ENCODE data around the gene CDRT4.

DNA sequence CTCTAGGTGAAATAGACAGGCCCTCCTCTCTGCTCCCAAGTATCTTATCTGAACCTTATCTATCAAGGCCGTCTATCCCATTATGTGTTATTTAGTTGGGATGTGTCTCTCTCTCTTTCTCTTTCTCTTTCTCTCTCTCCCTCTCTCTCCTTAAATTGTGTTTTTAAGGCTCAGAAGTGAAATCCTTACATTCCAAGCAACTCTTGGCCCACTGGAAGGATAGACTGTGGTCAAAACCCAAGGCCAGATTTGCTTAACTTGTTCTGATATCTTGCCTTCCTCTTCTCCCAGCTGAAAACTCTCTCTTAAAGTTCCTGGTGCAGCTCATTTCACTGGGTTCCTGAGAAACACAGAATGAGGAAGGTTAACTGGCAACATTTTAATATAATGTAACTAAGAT, 14.7 kb downstream of the CDRT4 start:
- TF ChIP-seq, protein P1, sequence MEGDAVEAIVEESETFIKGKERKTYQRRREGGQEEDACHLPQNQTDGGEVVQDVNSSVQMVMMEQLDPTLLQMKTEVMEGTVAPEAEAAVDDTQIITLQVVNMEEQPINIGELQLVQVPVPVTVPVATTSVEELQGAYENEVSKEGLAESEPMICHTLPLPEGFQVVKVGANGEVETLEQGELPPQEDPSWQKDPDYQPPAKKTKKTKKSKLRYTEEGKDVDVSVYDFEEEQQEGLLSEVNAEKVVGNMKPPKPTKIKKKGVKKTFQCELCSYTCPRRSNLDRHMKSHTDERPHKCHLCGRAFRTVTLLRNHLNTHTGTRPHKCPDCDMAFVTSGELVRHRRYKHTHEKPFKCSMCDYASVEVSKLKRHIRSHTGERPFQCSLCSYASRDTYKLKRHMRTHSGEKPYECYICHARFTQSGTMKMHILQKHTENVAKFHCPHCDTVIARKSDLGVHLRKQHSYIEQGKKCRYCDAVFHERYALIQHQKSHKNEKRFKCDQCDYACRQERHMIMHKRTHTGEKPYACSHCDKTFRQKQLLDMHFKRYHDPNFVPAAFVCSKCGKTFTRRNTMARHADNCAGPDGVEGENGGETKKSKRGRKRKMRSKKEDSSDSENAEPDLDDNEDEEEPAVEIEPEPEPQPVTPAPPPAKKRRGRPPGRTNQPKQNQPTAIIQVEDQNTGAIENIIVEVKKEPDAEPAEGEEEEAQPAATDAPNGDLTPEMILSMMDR (IDR thresholded peaks at IDR 0.05; ENCODE audit: borderline replicate concordance, extremely low read depth, low read length, poor library complexity, severe bottlenecking), result no peak
- TF ChIP-seq EZH2 (IDR thresholded peaks at IDR 0.05; ENCODE audit: borderline replicate concordance, low read depth, low read length, severe bottlenecking), result no peak

Data from DND-41 (cell line).